ENCODE measurements around the gene B4GALT6. TPM values are rescaled to one million over a fixed set of nuclear protein-coding genes. Genes with fewer than 3 reads are reported as not detected.

The B4GALT6 gene
- total and polyA plus RNA-seq, 10 of the 15 experiments (the other 5 are each of a cell fraction or from before 2014, with no cell fraction given), result 11.9 to 47.4 (median 18.0) TPM

GRCh38 chr18:31610286-31611205 is 73.8 kb downstream of the B4GALT6 start:
- in situ Hi-C loops (cut with MboI) (no loop called here), intact Hi-C loops (cut with micrococcal nuclease; ENCODE audit: unreplicated experiment) (loop anchor here (5.0 kb wide), 1 partner anchor 112 kb away; no protein-coding TSS in a partner anchor)
- no peaks in the 10 kb centered on the region for H3K36me3 ChIP-seq (ENCODE audit: control insufficient read depth in 2 of 2, insufficient read depth in 2 of 2, low read length in 1 of 2)
- SMC1A ChIA-PET (ENCODE audit: uncharacterized antibody, unreplicated experiment), result interaction anchor here (0.7 to 2.0 kb wide), 12 partner anchors 9 to 320 kb away, joined by 3 to 5 read pairs (median 4); no protein-coding TSS in a partner anchor
- H3K27me3 ChIP-seq (replicated peaks in 1 of 2; ENCODE audit: control insufficient read depth in 2 of 2, insufficient read depth in 2 of 2, low read length in 1 of 2), result no peaks in the 10 kb centered on the region
- no peaks in the 10 kb centered on the region for H3K79me2 ChIP-seq (ENCODE audit: control insufficient read depth, insufficient read depth, low read length)
- H3K4me3 ChIP-seq, result no peak overlapping the region
- H3K4me2 ChIP-seq (ENCODE audit: control insufficient read depth, insufficient read depth), result no peak overlapping the region
- H4K20me1 ChIP-seq (ENCODE audit: control insufficient read depth, insufficient read depth), result no peaks in the 10 kb centered on the region
- no peak overlapping the region for H3K27ac ChIP-seq (ENCODE audit: control insufficient read depth, insufficient read depth)
- RAD21 ChIA-PET (ENCODE audit: unreplicated experiment), result interaction anchor here (0.8 to 1.2 kb wide), 4 partner anchors 36 to 186 kb away, joined by 3 to 4 read pairs (median 3); no protein-coding TSS in a partner anchor
- DNase-seq (ENCODE audit: low read depth, low spot score) (no peak), ATAC-seq (peak; percentile 80), FAIRE-seq (no peak)
- no peaks in the 10 kb centered on the region for H3K9me3 ChIP-seq (replicated peaks; ENCODE audit: control insufficient read depth, insufficient read depth, low read length)
- no peak overlapping the region for H3K9ac ChIP-seq (ENCODE audit: control insufficient read depth, insufficient read depth, low read length)
- H3K4me1 ChIP-seq (ENCODE audit: control insufficient read depth, insufficient read depth, low read length), result peaks cover 5% of the 10 kb centered on the region
- POLR2A ChIA-PET, result interaction anchor here (0.7 to 1.6 kb wide), 2 partner anchors 18 to 46 kb away, joined by 3 to 4 read pairs; no protein-coding TSS in a partner anchor
- H2AFZ ChIP-seq (ENCODE audit: control insufficient read depth, low read depth, low read length), result peak overlapping the region; percentile 0; the same call in 1 of the 2 replicates
- TF ChIP-seq CTCF (IDR thresholded peaks at IDR 0.05 in 2 of 3, conservative IDR thresholded peaks at IDR 0.05 in 1 of 3; ENCODE audit: control insufficient read depth in 2 of 3, extremely low read depth in 1 of 3, insufficient read depth in 1 of 3, low read depth in 3 of 3, low read length in 3 of 3) (0 out of 6 replicates have a peak, but pooled peaks of 2 of the 3 experiments have one; percentile 5 to 17), SRF (IDR thresholded peaks at IDR 0.05; ENCODE audit: low read depth in 2 of 2, low read length in 2 of 2) (no peak), SMC3 (IDR thresholded peaks at IDR 0.05; ENCODE audit: borderline replicate concordance, low read length) (peak; percentile 4; the same call in 1 of the 2 replicates)
- BruUV-seq (replicated peaks), result no TSS peak
- CTCF ChIA-PET, result interaction anchor here (0.9 to 4.3 kb wide), 12 partner anchors 10 to 113 kb away, joined by 3 to 29 read pairs (median 4); no protein-coding TSS in a partner anchor
- WGBS (ENCODE audit: insufficient coverage, insufficient replicate concordance, low lambda C conversion rate, missing lambda C conversion rate), result 82% methylated on average over 8 of the region's 8 CpGs
